ENCODE data around the gene TRAPPC4.
"Not testable (repeated sequence)": the region's sequence is repeated elsewhere in the genome, so short reads cannot be mapped to it uniquely, and the experiment has no call there.

TRAPPC4 gene

GRCh38 chr11:119014209-119014924, 4.2 kb upstream of the TRAPPC4 start:
- H3K4me1 ChIP-seq (ENCODE audit: insufficient read depth, poor library complexity, severe bottlenecking): peaks cover 12% of the 10 kb centered on the region
- DNase-seq (ENCODE audit: low spot score): no peak
- H3K27me3 ChIP-seq (ENCODE audit: insufficient read depth, poor library complexity, severe bottlenecking): no peaks in the 10 kb centered on the region
- H3K4me3 ChIP-seq (ENCODE audit: severe bottlenecking): no peak overlapping the region
- H3K36me3 ChIP-seq (ENCODE audit: low read depth): peaks cover 65% of the 10 kb centered on the region
- peak overlapping the region; percentile 82 for H3K27ac ChIP-seq (ENCODE audit: poor library complexity, severe bottlenecking)
- no peak for TF ChIP-seq CTCF (IDR thresholded peaks at IDR 0.05; ENCODE audit: poor library complexity, severe bottlenecking)
- H3K9me3 ChIP-seq (ENCODE audit: severe bottlenecking): no peaks in the 10 kb centered on the region
- no peak for ATAC-seq (ENCODE audit: low read depth)

- no peak for ATAC-seq (ENCODE audit: low read depth)
- no peaks in the 10 kb centered on the region for H3K27me3 ChIP-seq (ENCODE audit: insufficient read depth, poor library complexity, severe bottlenecking)
- H3K9me3 ChIP-seq (ENCODE audit: severe bottlenecking): no peaks in the 10 kb centered on the region
- peaks cover 15% of the 10 kb centered on the region for H3K4me1 ChIP-seq (ENCODE audit: insufficient read depth, poor library complexity, severe bottlenecking)
- no peak overlapping the region for H3K4me3 ChIP-seq (ENCODE audit: severe bottlenecking)
- DNase-seq (ENCODE audit: low spot score): no peak
- peak; percentile 40 for TF ChIP-seq CTCF (IDR thresholded peaks at IDR 0.05; ENCODE audit: poor library complexity, severe bottlenecking)
- peak overlapping the region; percentile 82 for H3K27ac ChIP-seq (ENCODE audit: poor library complexity, severe bottlenecking)
- H3K36me3 ChIP-seq (ENCODE audit: low read depth): peaks cover 69% of the 10 kb centered on the region
These were observed 3.4 kb upstream of the TRAPPC4 start for GRCh38 chr11:119015054-119015611.

GRCh38 chr11:119016216-119017009, 2.2 kb upstream of the TRAPPC4 start:
- Histone ChIP-seq H3K36me3 (ENCODE audit: low read depth) (peaks cover 72% of the 10 kb centered on the region), H3K4me3 (ENCODE audit: severe bottlenecking) (peak overlapping the region; percentile 85), H3K4me1 (ENCODE audit: insufficient read depth, poor library complexity, severe bottlenecking) (peaks cover 19% of the 10 kb centered on the region), H3K27me3 (ENCODE audit: insufficient read depth, poor library complexity, severe bottlenecking) (no peaks in the 10 kb centered on the region), H3K9me3 (ENCODE audit: severe bottlenecking) (no peaks in the 10 kb centered on the region), H3K27ac (ENCODE audit: poor library complexity, severe bottlenecking) (peak overlapping the region; percentile 82)
- no peak for DNase-seq (ENCODE audit: low spot score)
- TF ChIP-seq CTCF (IDR thresholded peaks at IDR 0.05; ENCODE audit: poor library complexity, severe bottlenecking): no peak
- ATAC-seq (ENCODE audit: low read depth): no peak

- not testable (repeated sequence) for DNase-seq (ENCODE audit: low spot score); H3K27me3 ChIP-seq (ENCODE audit: insufficient read depth, poor library complexity, severe bottlenecking); ATAC-seq (ENCODE audit: low read depth); H3K9me3 ChIP-seq (ENCODE audit: severe bottlenecking)
- Histone ChIP-seq H3K4me1 (ENCODE audit: insufficient read depth, poor library complexity, severe bottlenecking) (peaks cover 19% of the 10 kb centered on the region), H3K27ac (ENCODE audit: poor library complexity, severe bottlenecking) (peak overlapping the region; percentile 82), H3K36me3 (ENCODE audit: low read depth) (peaks cover 78% of the 10 kb centered on the region), H3K4me3 (ENCODE audit: severe bottlenecking) (peak overlapping the region; percentile 85)
These were observed 1.2 kb upstream of the TRAPPC4 start for GRCh38 chr11:119017377-119017776.

- no peak for TF ChIP-seq CTCF (IDR thresholded peaks at IDR 0.05; ENCODE audit: poor library complexity, severe bottlenecking)
- H3K27ac ChIP-seq (ENCODE audit: poor library complexity, severe bottlenecking): no peak overlapping the region
- peaks cover 19% of the 10 kb centered on the region for H3K4me1 ChIP-seq (ENCODE audit: insufficient read depth, poor library complexity, severe bottlenecking)
- H3K27me3 ChIP-seq (ENCODE audit: insufficient read depth, poor library complexity, severe bottlenecking): no peaks in the 10 kb centered on the region
- peak overlapping the region; percentile 85 for H3K4me3 ChIP-seq (ENCODE audit: severe bottlenecking)
- DNase-seq (ENCODE audit: low spot score) (no peak), ATAC-seq (ENCODE audit: low read depth) (no peak)
- peaks cover 75% of the 10 kb centered on the region for H3K36me3 ChIP-seq (ENCODE audit: low read depth)
- no peaks in the 10 kb centered on the region for H3K9me3 ChIP-seq (ENCODE audit: severe bottlenecking)
These were observed 1.4 kb downstream of the TRAPPC4 start for GRCh38 chr11:119019996-119020395.
